ENCODE data around the gene HOXA5. TPM values are rescaled to one million over a fixed set of nuclear protein-coding genes. Genes with fewer than 3 reads are reported as not detected.

Gene HOXA5
- total and polyA plus RNA-seq, 2 of the 8 experiments (the other 6 are each of a cell fraction or from before 2014, with no cell fraction given), result not detected

DNA sequence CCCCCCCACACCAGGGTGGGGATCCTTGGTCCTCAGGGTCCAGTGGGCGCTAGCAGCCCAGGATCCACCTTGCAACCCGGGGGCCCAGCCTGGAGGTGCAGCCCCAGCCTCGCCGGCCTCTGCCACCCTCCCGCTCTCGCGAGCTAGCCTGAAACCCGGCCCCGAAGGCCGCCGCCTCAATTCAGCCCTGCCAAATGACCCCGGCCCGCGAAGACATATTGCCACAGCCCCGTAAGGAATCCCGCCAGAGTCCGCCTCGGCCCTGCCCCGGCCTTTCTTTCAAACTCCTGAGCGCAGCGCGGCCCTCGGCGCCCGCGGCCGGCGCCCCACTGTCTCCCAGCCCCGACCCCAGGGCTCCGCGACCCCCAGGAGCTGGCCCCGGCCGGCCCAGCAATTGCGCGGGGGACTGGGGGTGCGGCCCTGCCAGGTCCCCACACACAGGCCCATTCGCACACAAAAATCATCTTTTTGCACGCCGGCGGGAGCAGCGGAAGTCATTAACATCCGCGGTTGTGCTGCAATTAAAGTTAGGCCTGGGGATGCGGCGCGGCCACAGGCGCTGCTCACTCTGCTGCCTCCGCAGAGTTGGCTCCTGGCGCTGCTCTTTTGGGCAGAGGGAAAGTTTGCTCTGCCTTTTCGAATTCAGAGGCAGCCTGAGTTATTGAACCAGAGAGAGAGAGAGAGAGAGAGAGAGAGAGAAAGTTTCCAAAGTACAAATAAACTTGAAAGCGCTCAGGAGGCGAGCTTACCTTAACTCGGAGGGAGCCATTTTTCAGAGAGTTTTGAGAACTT lies 4.0 kb downstream of the HOXA5 start:
- peak overlapping the region in 1 of 2 experiments; percentile 44; a peak in 2 of 4 replicates for H3K4me2 ChIP-seq (ENCODE audit: insufficient read depth in 1 of 2, low read depth in 2 of 2, low read length in 2 of 2)
- H3K27me3 ChIP-seq (replicated peaks in 1 of 4; ENCODE audit: control insufficient read depth in 3 of 4, extremely low read depth in 1 of 4, insufficient read depth in 3 of 4, low read length in 3 of 4), result peaks cover 97 to 100% (median 99%) of the 10 kb centered on the region in 4 experiments
- 2% methylated on average over 45 of the region's 53 CpGs; no CpG with 5 or more reads in 1 of the 2 experiments for WGBS, 2 experiments (ENCODE audit: extremely low coverage in 1 of 2, insufficient coverage in 1 of 2, insufficient read length in 1 of 2, insufficient replicate concordance in 2 of 2, low coverage in 1 of 2, low lambda C conversion rate in 2 of 2, missing lambda C conversion rate in 1 of 2)
- no peak overlapping the region for H3K18ac ChIP-seq (ENCODE audit: extremely low read depth, low read length)
- peak in 1 of 2 experiments; percentile 72 for DNase-seq (ENCODE audit: low read depth in 1 of 2, low spot score in 2 of 2)
- no peak overlapping the region for H3K56ac ChIP-seq (replicated peaks; ENCODE audit: insufficient read length, low read depth, low read length)
- H3K4me1 ChIP-seq (replicated peaks in 1 of 4; ENCODE audit: control insufficient read depth in 3 of 4, insufficient read depth in 4 of 4, low read length in 3 of 4), result peaks cover 0 to 6% (median 3%) of the 10 kb centered on the region in 4 experiments; a peak in 4 of 7 replicates
- H3K27ac ChIP-seq (ENCODE audit: low read depth, low read length), result no peak overlapping the region
- H3K23ac ChIP-seq (ENCODE audit: insufficient read length), result no peak overlapping the region
- H3K9ac ChIP-seq (replicated peaks in 1 of 4; ENCODE audit: extremely low read depth in 1 of 4, low read depth in 3 of 4, low read length in 3 of 4), result no peak overlapping the region
- ChIA-PET CTCF (ENCODE audit: partially characterized antibody) (interaction anchor here (0.9 to 12.5 kb wide), 8 partner anchors 11 to 1245 kb away, joined by 3 to 123 read pairs (median 7); partner anchors contain the start of gene HOXA1), POLR2A (ENCODE audit: partially characterized antibody) (no interaction called here)
- H4K8ac ChIP-seq (ENCODE audit: extremely low read depth, insufficient read depth, low read length), result 0 out of 2 replicates have a peak overlapping the region, but pooled peaks have one; percentile 7
- peaks cover 0 to 6% (median 0%) of the 10 kb centered on the region in 4 experiments; a peak in 1 of 8 replicates for H3K36me3 ChIP-seq (ENCODE audit: control insufficient read depth in 2 of 4, insufficient read depth in 4 of 4, low read length in 3 of 4)
- no peak overlapping the region for H2BK20ac ChIP-seq (ENCODE audit: low read length)
- no peak overlapping the region for H2BK12ac ChIP-seq (ENCODE audit: low read depth, low read length)
- peak overlapping the region in 1 of 4 experiments; percentile 47; a peak in 2 of 8 replicates for H3K4me3 ChIP-seq (ENCODE audit: extremely low read depth in 1 of 4, insufficient read depth in 2 of 4, low read depth in 3 of 4, low read length in 4 of 4)
- no peak for FAIRE-seq
- H3K9me3 ChIP-seq (ENCODE audit: insufficient read depth in 2 of 2, low read depth in 1 of 2, low read length in 1 of 2), result no peaks in the 10 kb centered on the region
- H2AFZ ChIP-seq (ENCODE audit: low read length), result no peak overlapping the region
- H3K79me2 ChIP-seq (ENCODE audit: control insufficient read depth in 1 of 2, insufficient read depth in 2 of 2, low read length in 2 of 2), result no peaks in the 10 kb centered on the region
- peaks cover 9% of the 10 kb centered on the region for H3K23me2 ChIP-seq (ENCODE audit: low read depth, low read length)
- H3K79me1 ChIP-seq (ENCODE audit: low read depth, low read length), result no peaks in the 10 kb centered on the region
- no peak overlapping the region for H2BK15ac ChIP-seq (ENCODE audit: low read length)
- H4K91ac ChIP-seq (replicated peaks; ENCODE audit: insufficient read length, low read length), result no peak overlapping the region
- no peak overlapping the region for H3K4ac ChIP-seq (replicated peaks; ENCODE audit: insufficient read length, low read depth, low read length)
- no peak overlapping the region for H2AK5ac ChIP-seq (ENCODE audit: low read depth, low read length)
- H4K20me1 ChIP-seq (replicated peaks in 1 of 2; ENCODE audit: control insufficient read depth in 1 of 2, insufficient read depth in 2 of 2, low read length in 2 of 2), result peaks cover 17 to 22% of the 10 kb centered on the region in 2 experiments
- H3K14ac ChIP-seq (ENCODE audit: insufficient read length), result no peak overlapping the region
- H4K5ac ChIP-seq (ENCODE audit: insufficient read length, low read depth, low read length), result no peak overlapping the region
- no peak overlapping the region for H2BK5ac ChIP-seq (ENCODE audit: low read depth, low read length)
- no peak overlapping the region for H2BK120ac ChIP-seq (replicated peaks; ENCODE audit: low read depth, low read length)
- TF ChIP-seq EZH2 (IDR thresholded peaks at IDR 0.05; ENCODE audit: low read depth, low read length, severe bottlenecking) (peak; percentile 100), JUND (IDR thresholded peaks at IDR 0.05; ENCODE audit: low read length) (no peak), POU5F1 (IDR thresholded peaks at IDR 0.05; ENCODE audit: low read depth, low read length) (no peak), JUN (IDR thresholded peaks at IDR 0.05; ENCODE audit: low read depth, low read length) (no peak), SP2 (IDR thresholded peaks at IDR 0.05; ENCODE audit: low read length) (no peak), RXRA (IDR thresholded peaks at IDR 0.05; ENCODE audit: insufficient read depth, low read depth, low read length) (no peak), BRCA1 (IDR thresholded peaks at IDR 0.05; ENCODE audit: low read depth, low read length) (no peak), SP1 (IDR thresholded peaks at IDR 0.05; ENCODE audit: low read depth, low read length) (0 out of 2 replicates have a peak, but pooled peaks have one; percentile 12), SUZ12 (IDR thresholded peaks at IDR 0.05; ENCODE audit: low read length) (peak; percentile 99)
- TF ChIP-seq, protein P1, sequence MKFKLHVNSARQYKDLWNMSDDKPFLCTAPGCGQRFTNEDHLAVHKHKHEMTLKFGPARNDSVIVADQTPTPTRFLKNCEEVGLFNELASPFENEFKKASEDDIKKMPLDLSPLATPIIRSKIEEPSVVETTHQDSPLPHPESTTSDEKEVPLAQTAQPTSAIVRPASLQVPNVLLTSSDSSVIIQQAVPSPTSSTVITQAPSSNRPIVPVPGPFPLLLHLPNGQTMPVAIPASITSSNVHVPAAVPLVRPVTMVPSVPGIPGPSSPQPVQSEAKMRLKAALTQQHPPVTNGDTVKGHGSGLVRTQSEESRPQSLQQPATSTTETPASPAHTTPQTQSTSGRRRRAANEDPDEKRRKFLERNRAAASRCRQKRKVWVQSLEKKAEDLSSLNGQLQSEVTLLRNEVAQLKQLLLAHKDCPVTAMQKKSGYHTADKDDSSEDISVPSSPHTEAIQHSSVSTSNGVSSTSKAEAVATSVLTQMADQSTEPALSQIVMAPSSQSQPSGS (IDR thresholded peaks at IDR 0.05; ENCODE audit: low read length), result no peak
